ENCODE results near the gene SORCS2. TPM values are rescaled to one million over a fixed set of nuclear protein-coding genes. Genes with fewer than 3 reads are reported as not detected.

SORCS2 gene
- total RNA-seq, 1 experiment from 2014 or later: 0.15 TPM

- no peaks in the 10 kb centered on the region for H3K27me3 ChIP-seq (ENCODE audit: control insufficient read depth, insufficient read depth, low read length)
- DNase-seq (ENCODE audit: low read depth, low spot score) (no peak), ATAC-seq (no peak)
- no peaks in the 10 kb centered on the region for H3K36me3 ChIP-seq (ENCODE audit: control insufficient read depth, insufficient read depth, low read length)
- BruUV-seq (replicated peaks): no TSS peak
- TF ChIP-seq POLR2AphosphoS5 (IDR thresholded peaks at IDR 0.05; ENCODE audit: low read depth, low read length) (no peak), SIN3A (IDR thresholded peaks at IDR 0.05; ENCODE audit: borderline replicate concordance, insufficient read depth, low read depth, low read length) (no peak), TCF7L2 (IDR thresholded peaks at IDR 0.05; ENCODE audit: low read depth, low read length) (no peak)
- TF ChIP-seq, protein P1, sequence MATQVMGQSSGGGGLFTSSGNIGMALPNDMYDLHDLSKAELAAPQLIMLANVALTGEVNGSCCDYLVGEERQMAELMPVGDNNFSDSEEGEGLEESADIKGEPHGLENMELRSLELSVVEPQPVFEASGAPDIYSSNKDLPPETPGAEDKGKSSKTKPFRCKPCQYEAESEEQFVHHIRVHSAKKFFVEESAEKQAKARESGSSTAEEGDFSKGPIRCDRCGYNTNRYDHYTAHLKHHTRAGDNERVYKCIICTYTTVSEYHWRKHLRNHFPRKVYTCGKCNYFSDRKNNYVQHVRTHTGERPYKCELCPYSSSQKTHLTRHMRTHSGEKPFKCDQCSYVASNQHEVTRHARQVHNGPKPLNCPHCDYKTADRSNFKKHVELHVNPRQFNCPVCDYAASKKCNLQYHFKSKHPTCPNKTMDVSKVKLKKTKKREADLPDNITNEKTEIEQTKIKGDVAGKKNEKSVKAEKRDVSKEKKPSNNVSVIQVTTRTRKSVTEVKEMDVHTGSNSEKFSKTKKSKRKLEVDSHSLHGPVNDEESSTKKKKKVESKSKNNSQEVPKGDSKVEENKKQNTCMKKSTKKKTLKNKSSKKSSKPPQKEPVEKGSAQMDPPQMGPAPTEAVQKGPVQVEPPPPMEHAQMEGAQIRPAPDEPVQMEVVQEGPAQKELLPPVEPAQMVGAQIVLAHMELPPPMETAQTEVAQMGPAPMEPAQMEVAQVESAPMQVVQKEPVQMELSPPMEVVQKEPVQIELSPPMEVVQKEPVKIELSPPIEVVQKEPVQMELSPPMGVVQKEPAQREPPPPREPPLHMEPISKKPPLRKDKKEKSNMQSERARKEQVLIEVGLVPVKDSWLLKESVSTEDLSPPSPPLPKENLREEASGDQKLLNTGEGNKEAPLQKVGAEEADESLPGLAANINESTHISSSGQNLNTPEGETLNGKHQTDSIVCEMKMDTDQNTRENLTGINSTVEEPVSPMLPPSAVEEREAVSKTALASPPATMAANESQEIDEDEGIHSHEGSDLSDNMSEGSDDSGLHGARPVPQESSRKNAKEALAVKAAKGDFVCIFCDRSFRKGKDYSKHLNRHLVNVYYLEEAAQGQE (IDR thresholded peaks at IDR 0.05; ENCODE audit: insufficient read depth in 1 of 2, low read depth in 2 of 2, low read length in 1 of 2): no peak
- TF ChIP-seq, protein P2, sequence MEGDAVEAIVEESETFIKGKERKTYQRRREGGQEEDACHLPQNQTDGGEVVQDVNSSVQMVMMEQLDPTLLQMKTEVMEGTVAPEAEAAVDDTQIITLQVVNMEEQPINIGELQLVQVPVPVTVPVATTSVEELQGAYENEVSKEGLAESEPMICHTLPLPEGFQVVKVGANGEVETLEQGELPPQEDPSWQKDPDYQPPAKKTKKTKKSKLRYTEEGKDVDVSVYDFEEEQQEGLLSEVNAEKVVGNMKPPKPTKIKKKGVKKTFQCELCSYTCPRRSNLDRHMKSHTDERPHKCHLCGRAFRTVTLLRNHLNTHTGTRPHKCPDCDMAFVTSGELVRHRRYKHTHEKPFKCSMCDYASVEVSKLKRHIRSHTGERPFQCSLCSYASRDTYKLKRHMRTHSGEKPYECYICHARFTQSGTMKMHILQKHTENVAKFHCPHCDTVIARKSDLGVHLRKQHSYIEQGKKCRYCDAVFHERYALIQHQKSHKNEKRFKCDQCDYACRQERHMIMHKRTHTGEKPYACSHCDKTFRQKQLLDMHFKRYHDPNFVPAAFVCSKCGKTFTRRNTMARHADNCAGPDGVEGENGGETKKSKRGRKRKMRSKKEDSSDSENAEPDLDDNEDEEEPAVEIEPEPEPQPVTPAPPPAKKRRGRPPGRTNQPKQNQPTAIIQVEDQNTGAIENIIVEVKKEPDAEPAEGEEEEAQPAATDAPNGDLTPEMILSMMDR (IDR thresholded peaks at IDR 0.05): no peak
- H3K27ac ChIP-seq (ENCODE audit: low read length): no peak overlapping the region
- ChIA-PET POLR2A (no interaction called here), CTCF (no interaction called here)
- in situ Hi-C loops (cut with HindIII; ENCODE audit: low pct_unique_long_range_greater_than_20kb, low sequenced_read_pairs) (no loop called here), intact Hi-C loops (cut with micrococcal nuclease; ENCODE audit: unreplicated experiment) (no loop called here)
- no peak overlapping the region for H3K4me3 ChIP-seq (ENCODE audit: low read depth in 2 of 2, low read length in 2 of 2)
- no peaks in the 10 kb centered on the region for H3K9me3 ChIP-seq (ENCODE audit: control insufficient read depth, insufficient read depth, low read depth, low read length)
- H3K4me1 ChIP-seq (ENCODE audit: control insufficient read depth, insufficient read depth, low read length): no peaks in the 10 kb centered on the region
Measured at GRCh38 chr4:7198440-7199128, 6.2 kb downstream of the SORCS2 start.

GRCh38 chr4:7199129-7199725 lies 6.9 kb downstream of the SORCS2 start:
- BruUV-seq (replicated peaks): no TSS peak
- intact Hi-C loops (cut with micrococcal nuclease; ENCODE audit: unreplicated experiment): no loop called here

More at GRCh38 chr4:7199129-7199725, 6.9 kb downstream of the SORCS2 start:
- Histone ChIP-seq H3K4me1 (ENCODE audit: control insufficient read depth, insufficient read depth, low read length) (no peaks in the 10 kb centered on the region), H3K4me3 (ENCODE audit: low read depth in 2 of 2, low read length in 2 of 2) (no peak overlapping the region), H3K27ac (ENCODE audit: low read length) (no peak overlapping the region), H3K27me3 (ENCODE audit: control insufficient read depth, insufficient read depth, low read length) (no peaks in the 10 kb centered on the region), H3K36me3 (ENCODE audit: control insufficient read depth, insufficient read depth, low read length) (no peaks in the 10 kb centered on the region), H3K9me3 (ENCODE audit: control insufficient read depth, insufficient read depth, low read depth, low read length) (no peaks in the 10 kb centered on the region)
- CTCF ChIA-PET: no interaction called here
- POLR2A ChIA-PET: no interaction called here
- TF ChIP-seq, protein P1 (IDR thresholded peaks at IDR 0.05; ENCODE audit: insufficient read depth in 1 of 2, low read depth in 2 of 2, low read length in 1 of 2): no peak
- TF ChIP-seq SIN3A (IDR thresholded peaks at IDR 0.05; ENCODE audit: borderline replicate concordance, insufficient read depth, low read depth, low read length): no peak
- TF ChIP-seq, protein P2 (IDR thresholded peaks at IDR 0.05): no peak
- no peak for TF ChIP-seq POLR2AphosphoS5 (IDR thresholded peaks at IDR 0.05; ENCODE audit: low read depth, low read length)
- TF ChIP-seq TCF7L2 (IDR thresholded peaks at IDR 0.05; ENCODE audit: low read depth, low read length): no peak
- DNase-seq (ENCODE audit: low read depth, low spot score) (no peak), ATAC-seq (no peak)
- in situ Hi-C loops (cut with HindIII; ENCODE audit: low pct_unique_long_range_greater_than_20kb, low sequenced_read_pairs): no loop called here

All from Panc1 (cell line).